H1 (cell line): ENCODE data around the gene ALPI. TPM values are rescaled to one million over a fixed set of nuclear protein-coding genes. Genes with fewer than 3 reads are reported as not detected.

Experiments
- ATF3 ChIP-seq: IDR thresholded peaks from 2 replicates; pipeline ENCODE4 v1.6.1; 2011; ENCODE audit warnings: low read depth, mild to moderate bottlenecking, low read length; ENCODE audit not compliant: insufficient read depth
- CBX5 ChIP-seq: fragments of 300-800, 300-1000 bp; sonication (generic); IDR thresholded peaks from 2 replicates; pipeline ENCODE4 v1.7.1; 2016; ENCODE audit warnings: antibody characterized with exemption, low read length, low read depth
- CTBP2 ChIP-seq: IDR thresholded peaks from 2 replicates; pipeline ENCODE4 v1.7.0; 2011; ENCODE audit warnings: borderline replicate concordance, mild to moderate bottlenecking, moderate library complexity, mixed read lengths, low read length; ENCODE audit not compliant: insufficient read depth, insufficient read length
- HDAC2 ChIP-seq, 2 experiments: fragments of 300-600 bp in 1 of 2; sonication (generic) in 1 of 2; IDR thresholded peaks; 2 replicates each; pipeline ENCODE4 v1.6.1; 2011 to 2012; ENCODE audit warnings: low read depth in 2 of 2, low read length in 2 of 2, mild to moderate bottlenecking in 2 of 2, moderate library complexity in 2 of 2, borderline replicate concordance in 1 of 2, inconsistent platforms in 1 of 2
- KDM1A ChIP-seq: fragments of 200-600, 300-600 bp; sonication (generic); IDR thresholded peaks from 2 replicates; pipeline ENCODE4 v1.7.1; 2016; ENCODE audit warnings: mild to moderate bottlenecking, low read length, borderline replicate concordance
- RNF2 ChIP-seq: fragments of 200-900, 300-1000 bp; sonication (generic); IDR thresholded peaks from 2 replicates; pipeline ENCODE4 v1.7.1; 2016; ENCODE audit warnings: borderline replicate concordance, low read depth, mild to moderate bottlenecking, antibody characterized with exemption, low read length; ENCODE audit not compliant: poor library complexity, severe bottlenecking; ENCODE audit errors: missing control alignments
- TAF1 ChIP-seq: IDR thresholded peaks from 2 replicates; pipeline ENCODE4 v1.6.1; 2011; ENCODE audit warnings: mild to moderate bottlenecking, low read depth, low read length
- TCF12 ChIP-seq: IDR thresholded peaks from 2 replicates; pipeline ENCODE4 v1.6.1; 2011; ENCODE audit warnings: low read depth, mild to moderate bottlenecking, low read length
- polyA plus RNA-seq, 7 experiments: library from polyadenylated mRNA; depleted of rRNA in 3 of 7; stranded (reverse) in 5 of 7; unstranded in 2 of 7; fragments of >200 nt in 5 of 7; fragments of 200-250 nt in 2 of 7; gene quantifications; 1 replicate in 5 of 7; 2 replicates in 1 of 7; 4 replicates in 1 of 7; pipeline versions ENCODE4 v1.2.1 to v1.2.3, GENCODE V29; 2011 to 2013; ENCODE audit warnings: missing spikeins in 2 of 7, mixed read lengths in 2 of 7
- total RNA-seq: library from RNA; stranded (reverse); fragmentation: NEBNext Ultra II Directional; extraction: Animal tissue kit (Norgen Biotek cat#: 25700); gene quantifications from 2 replicates; pipeline ENCODE4 v1.2.1, GENCODE V29; 2021

ALPI gene
- total and polyA plus RNA-seq, 2 of the 8 experiments (the other 6 are each of a cell fraction or from before 2014, with no cell fraction given), result not detected

DNA sequence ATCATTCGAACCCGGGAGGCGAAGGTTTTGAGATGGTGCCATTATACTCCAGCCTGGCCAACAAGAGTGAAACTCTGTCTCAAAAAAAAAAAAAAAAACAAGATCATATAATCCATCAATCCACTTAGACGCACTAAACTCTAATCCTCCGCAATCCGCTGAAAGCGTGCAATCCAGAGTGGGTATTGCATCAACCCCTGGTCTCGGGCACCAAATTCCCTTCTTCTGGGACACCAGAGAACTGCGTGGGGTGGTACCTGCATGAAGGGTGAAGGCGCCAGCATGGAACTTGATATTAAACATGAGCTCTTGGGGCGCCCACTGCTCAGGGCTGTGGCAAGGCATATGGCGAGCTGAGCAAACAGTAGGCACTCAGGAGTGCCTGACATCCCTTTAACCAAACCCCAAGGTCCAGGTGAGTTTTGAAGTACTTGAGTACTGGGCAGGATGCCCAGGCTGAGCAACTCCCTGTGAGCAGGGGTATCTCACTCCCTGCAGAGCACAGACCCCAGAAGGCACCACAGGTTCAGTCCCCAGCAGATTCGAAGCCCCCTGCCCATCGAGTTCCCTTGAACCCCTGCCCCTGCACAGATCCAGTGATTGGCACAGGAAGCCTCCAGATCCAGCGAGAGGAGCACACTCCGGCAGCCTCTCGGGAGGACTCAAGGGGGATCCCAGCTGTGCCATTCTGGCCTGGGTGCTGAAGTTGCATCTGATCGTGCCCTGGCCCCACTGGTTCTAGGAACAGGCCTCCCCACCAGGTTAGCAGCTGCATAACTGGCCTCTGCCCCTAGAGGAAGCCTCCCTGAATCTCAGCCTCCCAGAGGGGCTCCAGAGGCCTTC is 8.0 kb downstream of the ALPI start (continued):
- TF ChIP-seq CBX5 (no peak), ATF3 (no peak), CTBP2 (no peak), HDAC2 (IDR thresholded peaks at IDR 0.05; ENCODE audit: borderline replicate concordance in 1 of 2, low read depth in 2 of 2, low read length in 2 of 2) (no peak), TCF12 (no peak), KDM1A (no peak), TAF1 (no peak), RNF2 (no peak)
